Frontal cortex (tissue), 4 donors: ENCODE measurements around the gene LMX1B. TPM values are rescaled to one million over a fixed set of nuclear protein-coding genes. Genes with fewer than 3 reads are reported as not detected.

ENCODE experiments used
- DNase-seq, 2 donors: peaks; one replicate each; pipeline ENCODE4 v3.0.0; 2012; ENCODE audit warnings: low spot score in 2 of 2
- FAIRE-seq: peaks from 2 replicates; lab custom pipeline; 2012; peaks lifted over from hg19 to GRCh38; lab: Jason Lieb, UNC
- total RNA-seq: library from RNA; depleted of rRNA; stranded (reverse); fragments of >200 nt; gene quantifications from one replicate; pipeline ENCODE4 v1.2.3, GENCODE V29; 2014
- donor health status: control.
- donor health status: control.
- donor health status: control.

Gene LMX1B
- total RNA-seq, 1 donor from 2014 or later = under 0.01 TPM

GRCh38 chr9:126628969-126629674 lies 15.4 kb downstream of the LMX1B start:
- DNase-seq (no peak), FAIRE-seq (no peak)

DNA sequence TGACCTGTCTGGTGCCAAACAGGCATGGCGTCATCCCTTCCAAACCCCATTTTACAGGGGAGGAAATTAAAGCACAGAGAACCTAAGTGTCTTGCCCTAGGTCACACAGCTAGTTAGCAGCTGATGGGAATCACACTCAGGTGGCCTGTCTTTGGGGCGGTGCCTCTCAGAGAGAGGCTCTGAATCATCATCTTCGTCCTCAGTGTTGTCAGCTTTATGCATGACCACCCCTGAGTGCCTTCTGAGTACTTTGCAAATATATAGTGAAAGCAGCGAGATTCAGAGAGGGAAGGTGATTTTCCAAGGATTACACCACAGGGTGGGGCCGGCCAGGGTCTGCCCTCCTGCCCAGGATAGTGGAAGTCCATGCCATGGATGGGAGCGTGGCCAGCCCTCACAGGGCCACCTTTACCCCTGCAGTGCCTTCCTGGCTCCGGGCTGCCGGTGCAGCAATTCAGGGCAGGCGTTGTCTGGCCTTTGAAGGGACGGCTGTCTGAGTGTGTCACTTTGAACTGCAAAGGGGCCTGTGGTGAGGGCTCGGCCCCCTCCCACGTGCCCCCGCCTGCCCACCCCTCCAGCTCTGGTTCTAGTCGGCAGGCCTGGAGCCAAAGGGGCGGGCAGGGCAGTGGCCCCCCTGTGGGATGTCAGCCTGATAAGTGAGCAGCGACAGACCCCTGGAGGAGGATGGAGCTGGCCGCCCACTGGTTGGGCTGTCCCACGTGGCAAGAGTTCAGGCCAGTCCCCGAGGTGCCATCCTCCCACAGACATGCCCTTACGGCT lies 16.9 kb downstream of the LMX1B start:
- DNase-seq (no peak), FAIRE-seq (no peak)

DNA sequence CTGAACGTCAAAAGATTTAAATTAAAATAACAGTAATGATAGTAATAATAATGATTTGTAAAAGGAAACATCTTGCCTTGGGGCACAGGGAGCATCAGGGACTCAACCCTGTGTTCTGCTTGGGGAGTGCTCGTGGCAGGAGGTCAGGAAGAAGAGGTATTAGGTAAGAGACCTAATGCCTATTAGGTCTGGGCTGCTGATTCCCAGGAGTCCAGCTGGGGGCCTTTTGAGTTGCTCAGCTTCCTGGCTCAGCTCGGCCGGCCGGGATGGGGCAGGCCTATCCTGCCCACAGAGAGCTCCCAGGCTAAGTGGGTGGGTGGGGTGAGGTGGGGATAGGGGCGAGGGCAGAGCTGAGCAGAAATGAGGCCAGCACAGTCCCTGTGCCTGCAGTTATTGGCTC lies 17.5 kb downstream of the LMX1B start:
- FAIRE-seq (no peak), DNase-seq (no peak)

- no peak for DNase-seq
- FAIRE-seq = no peak
These were observed 20.3 kb downstream of the LMX1B start for GRCh38 chr9:126633881-126634558.

DNA sequence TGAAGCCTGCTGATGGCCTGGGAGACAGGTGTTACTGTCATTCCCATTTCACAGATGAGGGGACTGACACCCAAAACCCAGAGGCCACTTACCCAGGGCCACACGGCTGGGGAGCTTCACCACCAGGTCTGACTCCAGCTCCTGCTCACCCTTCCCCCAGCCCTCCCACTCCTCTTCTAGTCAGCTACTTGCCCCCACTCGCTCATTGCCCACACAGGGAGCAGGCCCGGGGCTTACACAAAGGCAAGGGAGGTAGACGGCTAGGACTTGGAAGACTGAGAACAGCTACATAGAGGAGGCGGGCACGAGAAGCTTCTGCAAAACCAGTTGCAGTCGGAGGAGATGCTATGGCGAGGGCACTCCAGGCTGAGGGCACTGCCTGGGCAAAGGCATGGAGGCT lies 21.3 kb downstream of the LMX1B start:
- no peak for FAIRE-seq
- DNase-seq = no peak

GRCh38 chr9:126635661-126636439 lies 22.1 kb downstream of the LMX1B start:
- FAIRE-seq (no peak), DNase-seq (no peak)

GRCh38 chr9:126636983-126637798 lies 23.5 kb downstream of the LMX1B start:
- no peak for FAIRE-seq
- no peak for DNase-seq

GRCh38 chr9:126638571-126639132 lies 24.9 kb downstream of the LMX1B start:
- DNase-seq (no peak), FAIRE-seq (no peak)

DNA sequence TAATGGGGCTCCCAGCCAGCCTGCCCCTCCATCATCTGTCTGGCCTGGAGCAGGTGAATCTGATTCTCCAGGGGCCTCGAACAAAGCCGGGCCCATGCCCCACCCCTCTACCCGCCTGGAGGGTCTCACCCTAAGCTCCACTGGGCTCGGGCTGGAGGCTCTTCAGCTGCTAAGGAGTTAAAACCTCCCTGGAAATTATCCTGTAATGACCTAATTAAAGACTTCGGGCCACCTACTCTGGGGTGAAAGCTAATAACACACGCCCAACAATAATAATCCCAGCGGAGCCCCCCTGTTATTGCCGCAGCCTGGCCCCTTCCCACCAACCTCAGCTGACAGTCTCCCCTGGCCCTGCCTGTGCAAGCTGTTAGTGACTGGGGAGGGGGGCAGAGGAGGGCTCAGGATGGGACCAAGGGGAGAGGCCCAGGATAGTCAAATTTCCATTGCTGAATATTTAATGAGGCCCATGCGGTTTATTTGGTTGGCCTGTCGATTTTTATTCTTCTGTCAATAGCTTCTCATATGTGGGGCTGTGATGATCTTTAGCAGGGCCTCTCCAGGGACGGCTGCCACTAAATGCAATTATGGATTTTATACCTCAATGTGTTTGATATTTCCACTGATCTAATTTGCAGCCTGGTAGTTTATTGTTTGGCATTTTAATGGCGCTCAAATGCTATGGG lies 25.7 kb downstream of the LMX1B start:
- FAIRE-seq (no peak), DNase-seq (no peak)

DNA sequence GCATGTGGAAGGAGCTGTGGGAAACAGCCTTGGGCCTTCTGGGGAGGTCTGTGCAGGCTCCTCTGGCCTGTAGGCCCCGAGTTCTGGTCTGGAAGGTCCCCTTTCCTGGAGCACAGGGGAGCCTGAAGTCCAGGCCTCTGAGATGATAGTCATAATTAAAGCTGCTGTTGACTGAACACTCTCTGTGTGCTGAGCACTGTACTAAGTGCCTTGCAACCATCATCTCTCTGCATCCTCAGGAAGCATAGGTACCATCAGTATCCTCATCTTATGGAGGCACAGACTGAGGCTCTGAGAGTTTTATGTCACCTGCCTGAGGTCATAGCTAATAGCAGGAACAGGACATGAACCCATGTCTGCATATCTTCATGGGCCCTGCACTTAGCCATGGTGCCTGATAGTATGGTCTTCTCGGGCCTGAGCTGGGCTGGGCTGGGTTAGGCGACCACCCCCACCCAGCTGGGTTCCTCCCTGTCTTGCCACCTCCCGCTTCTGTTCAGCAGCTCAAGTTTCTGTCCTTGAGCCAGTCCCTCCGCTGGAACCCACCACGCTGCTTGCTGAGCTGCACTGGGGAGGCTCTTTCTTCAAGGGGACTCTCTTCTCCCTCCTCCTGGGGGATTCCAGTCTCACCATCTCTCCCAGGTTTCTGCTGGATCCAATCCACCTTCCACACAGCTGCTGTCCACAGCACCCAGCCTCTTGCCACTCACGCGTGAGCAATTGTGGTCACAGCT lies 27.6 kb downstream of the LMX1B start:
- FAIRE-seq (no peak), DNase-seq (no peak)

GRCh38 chr9:126642010-126642744 lies 28.4 kb downstream of the LMX1B start:
- no peak for FAIRE-seq
- no peak for DNase-seq

DNA sequence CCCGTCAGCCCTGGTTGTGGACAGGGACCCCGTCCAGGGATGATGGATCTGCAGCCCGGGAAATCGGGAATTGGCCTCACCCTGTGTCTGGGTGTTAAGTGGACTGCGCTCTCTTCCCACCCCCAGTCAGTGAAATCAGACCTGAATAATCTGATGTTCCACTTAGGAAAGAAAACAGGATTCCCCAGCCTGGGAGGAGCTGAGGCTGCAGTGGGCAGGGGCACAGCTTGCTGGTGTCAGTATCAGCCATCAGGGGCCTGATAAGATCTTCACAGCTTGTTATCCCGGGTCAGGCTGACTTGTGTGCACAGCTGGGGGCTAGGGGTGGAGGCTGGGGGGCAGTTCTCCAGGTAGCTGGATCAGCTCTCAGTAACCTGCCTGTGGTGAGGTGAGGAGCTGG lies 29.1 kb downstream of the LMX1B start:
- FAIRE-seq (no peak), DNase-seq (no peak)

- DNase-seq (no peak), FAIRE-seq (no peak)
These were observed 30.3 kb downstream of the LMX1B start for GRCh38 chr9:126643945-126644527.

GRCh38 chr9:126646162-126646561 lies 32.4 kb downstream of the LMX1B start:
- FAIRE-seq (no peak), DNase-seq (no peak)

- FAIRE-seq = no peak
These were observed 34.1 kb downstream of the LMX1B start for GRCh38 chr9:126647585-126648411.

DNA sequence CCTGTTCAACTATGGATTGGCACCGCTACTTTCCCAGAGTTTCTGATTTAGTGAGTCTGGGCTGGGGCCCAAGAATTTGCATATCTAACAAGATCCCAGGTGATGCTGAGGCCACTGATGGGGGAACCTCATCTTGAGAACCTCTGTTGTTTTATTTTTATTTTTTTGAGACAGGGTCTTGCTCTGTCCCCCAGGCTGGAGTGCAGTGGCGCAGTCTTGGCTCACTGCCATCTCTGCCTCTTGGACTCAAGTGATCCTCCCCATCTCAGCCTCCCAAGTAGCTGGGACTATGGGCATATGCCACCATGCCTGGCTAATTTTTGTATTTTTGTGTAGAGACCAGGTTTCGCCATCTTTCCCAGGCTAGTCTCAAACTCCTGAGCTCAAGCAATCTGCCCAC lies 35.7 kb downstream of the LMX1B start:
- FAIRE-seq = no peak
- DNase-seq = no peak

More at GRCh38 chr9:126647585-126648411, 34.1 kb downstream of the LMX1B start:
- no peak for DNase-seq
